CD4-positive, alpha-beta T cell treated with Interleukin-4 for 4 hours (primary cell): ENCODE measurements around the gene OLA1.
A peak's percentile ranks its signal among the peaks of the same experiment; 100 is the strongest.

Experiments used
- DNase-seq: peaks from one replicate; pipeline ENCODE4 v3.0.0-alpha.2; 2020

Gene OLA1

GRCh38 chr2:174027956-174028355, 220.4 kb downstream of the OLA1 start:
- no peak for DNase-seq

- DNase-seq, result no peak
These were observed 222.0 kb downstream of the OLA1 start for GRCh38 chr2:174026122-174026845.

GRCh38 chr2:174025271-174026121, 222.8 kb downstream of the OLA1 start:
- DNase-seq, result no peak

- no peak for DNase-seq
These were observed 223.6 kb downstream of the OLA1 start for GRCh38 chr2:174024524-174025270.

- peak; percentile 35 for DNase-seq
These were observed 224.5 kb downstream of the OLA1 start for GRCh38 chr2:174023591-174024523.
